Measurements from ENCODE around the gene ACACB.

Gene ACACB

DNA sequence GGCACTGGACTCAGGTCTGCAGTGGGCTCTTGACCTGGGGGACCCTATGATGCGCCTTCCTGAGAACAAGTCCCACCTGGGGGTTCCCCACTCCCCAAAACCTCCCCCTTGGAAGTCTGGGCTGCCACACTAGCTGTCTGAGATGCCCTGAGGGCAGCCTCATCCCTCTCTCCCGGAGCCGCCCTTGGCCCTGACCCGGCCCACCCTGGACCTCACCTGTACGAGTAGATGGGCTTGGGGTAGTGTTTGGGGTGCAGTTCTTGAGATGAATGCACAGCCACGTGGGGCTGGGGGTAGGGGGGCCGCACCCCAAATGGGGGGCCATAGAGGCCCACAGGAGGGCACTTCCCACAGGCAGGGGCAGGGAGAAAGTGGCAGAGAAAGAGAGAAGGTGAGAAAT lies 170.8 kb downstream of the ACACB start:
- no peak for DNase-seq

DNA sequence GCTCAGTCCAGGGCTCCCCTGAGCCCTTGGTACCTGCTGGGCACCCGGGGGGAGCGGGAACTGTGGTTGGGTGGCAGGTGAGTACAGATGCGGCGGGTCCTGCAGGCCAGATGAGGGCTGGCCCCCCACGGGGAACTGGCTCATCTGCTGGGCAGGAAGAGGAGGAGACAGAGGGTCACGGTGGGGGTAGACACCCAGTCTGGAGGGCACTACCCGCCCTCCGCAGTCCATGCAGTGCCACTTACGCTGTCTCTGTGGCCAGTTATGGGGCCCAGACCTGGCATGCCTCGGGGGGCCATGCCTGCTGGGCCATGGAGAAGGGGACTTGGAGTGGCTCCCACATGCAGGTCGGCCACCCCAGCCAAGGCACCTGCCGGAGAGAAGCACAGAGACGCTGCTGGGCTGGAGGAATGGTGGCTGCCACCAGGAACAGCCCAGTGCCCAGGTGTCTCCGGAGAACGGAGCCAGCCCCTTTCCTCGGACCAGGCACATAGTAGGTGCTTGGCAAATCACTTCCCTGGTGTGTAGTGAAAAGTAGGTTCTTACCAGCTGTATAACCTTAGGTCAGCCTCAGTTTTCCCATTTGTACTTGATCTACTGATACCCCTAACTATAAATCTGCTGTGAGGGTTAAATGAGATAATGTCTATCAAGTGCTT lies 171.6 kb downstream of the ACACB start:
- no peak for DNase-seq

DNA sequence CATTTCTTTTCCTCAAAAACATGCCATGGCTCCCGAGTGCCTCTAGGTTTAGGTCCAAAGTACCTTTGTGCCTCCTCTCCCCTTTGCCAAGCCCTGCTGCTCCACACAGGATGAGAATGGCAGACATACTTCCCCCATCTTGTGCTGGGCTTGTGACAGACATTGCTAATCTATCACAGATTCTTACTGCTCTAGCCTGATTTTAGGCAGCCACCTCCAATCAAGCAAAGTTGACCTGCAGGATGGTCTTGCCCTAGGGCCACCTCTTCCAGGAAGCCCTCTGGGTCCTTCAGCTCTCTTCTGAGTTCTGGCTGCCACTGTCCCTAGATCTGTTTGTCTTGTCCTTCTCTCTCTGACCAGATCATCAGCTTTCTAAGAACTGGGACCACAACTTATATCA lies 172.2 kb downstream of the ACACB start:
- no peak for DNase-seq

DNA sequence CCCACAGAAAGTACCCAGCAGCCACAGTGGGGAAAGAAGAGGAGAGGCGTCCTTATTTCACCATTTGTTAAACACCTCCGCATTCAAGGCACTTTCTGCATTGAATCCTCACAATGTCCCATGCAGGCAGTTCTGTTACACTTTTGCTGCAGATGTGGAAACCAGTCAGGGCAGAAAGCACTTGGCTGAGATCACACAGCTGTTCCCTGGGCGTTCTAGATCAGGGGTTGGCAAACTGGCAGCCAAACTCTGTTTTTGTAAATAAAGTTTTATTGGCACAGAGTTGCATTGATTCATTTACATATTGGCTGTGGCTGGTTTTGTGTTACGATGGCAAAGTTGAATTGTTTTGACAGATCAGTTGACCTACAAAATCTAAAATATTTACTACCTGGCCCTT lies 172.6 kb downstream of the ACACB start:
- DNase-seq = no peak

DNA sequence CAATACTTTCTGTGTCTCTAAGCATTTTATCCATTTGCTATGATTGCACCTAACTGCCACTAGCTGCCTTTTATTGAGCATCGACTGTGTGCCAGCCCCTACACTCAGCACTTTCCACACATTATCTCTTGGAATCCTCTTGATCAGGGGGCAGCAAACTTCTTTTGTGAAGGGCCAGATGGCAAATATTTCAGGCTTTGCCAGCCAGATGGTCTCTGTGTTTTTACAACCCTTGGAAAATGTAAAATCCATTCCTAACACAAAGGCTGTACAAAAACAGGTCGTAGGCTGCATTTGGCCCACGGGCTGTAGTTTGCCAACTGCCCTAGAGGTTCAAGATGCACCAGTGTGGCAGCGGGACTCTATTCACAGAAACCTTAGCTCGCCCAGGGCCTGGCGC lies 173.2 kb downstream of the ACACB start:
- DNase-seq = no peak

DNA sequence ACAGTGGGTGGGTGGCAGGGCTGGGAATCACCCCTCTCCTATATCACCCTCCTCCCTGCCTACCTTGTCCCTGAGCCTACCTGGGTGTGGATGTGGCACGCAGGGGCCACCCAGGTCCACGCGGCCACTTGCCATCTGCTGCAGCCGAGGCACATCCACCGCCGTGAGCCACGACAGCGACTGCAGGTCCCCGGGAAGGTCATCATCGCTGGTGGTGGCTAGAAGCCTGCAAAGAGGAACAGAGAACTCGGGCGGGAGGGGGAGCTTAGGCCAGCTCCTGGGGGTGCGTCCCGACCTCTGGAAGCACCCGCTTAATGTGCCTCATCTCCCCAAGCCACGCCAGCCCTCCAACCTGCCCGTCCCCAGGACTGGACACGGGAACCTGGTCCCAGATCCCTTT lies 173.7 kb downstream of the ACACB start:
- DNase-seq = no peak

DNA sequence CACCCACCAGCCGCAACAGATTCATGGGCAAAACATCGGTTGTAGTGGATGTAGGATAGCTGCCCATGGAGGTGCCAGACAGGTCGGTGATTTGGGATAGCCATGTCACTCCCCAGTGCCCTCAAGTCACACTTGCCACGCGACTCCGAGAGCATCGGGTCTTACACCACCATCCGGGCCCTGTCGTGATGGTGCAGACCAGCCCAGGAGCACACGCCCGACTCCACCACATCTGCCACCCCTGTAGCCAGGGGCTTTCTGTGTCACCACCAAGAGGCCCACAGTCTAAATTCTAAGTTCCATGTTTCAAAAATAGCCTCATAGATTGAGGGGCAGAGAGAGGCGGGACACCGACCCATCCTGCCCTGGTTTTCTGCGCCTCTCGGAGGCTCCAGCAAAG lies 174.7 kb downstream of the ACACB start:
- no peak for DNase-seq

DNA sequence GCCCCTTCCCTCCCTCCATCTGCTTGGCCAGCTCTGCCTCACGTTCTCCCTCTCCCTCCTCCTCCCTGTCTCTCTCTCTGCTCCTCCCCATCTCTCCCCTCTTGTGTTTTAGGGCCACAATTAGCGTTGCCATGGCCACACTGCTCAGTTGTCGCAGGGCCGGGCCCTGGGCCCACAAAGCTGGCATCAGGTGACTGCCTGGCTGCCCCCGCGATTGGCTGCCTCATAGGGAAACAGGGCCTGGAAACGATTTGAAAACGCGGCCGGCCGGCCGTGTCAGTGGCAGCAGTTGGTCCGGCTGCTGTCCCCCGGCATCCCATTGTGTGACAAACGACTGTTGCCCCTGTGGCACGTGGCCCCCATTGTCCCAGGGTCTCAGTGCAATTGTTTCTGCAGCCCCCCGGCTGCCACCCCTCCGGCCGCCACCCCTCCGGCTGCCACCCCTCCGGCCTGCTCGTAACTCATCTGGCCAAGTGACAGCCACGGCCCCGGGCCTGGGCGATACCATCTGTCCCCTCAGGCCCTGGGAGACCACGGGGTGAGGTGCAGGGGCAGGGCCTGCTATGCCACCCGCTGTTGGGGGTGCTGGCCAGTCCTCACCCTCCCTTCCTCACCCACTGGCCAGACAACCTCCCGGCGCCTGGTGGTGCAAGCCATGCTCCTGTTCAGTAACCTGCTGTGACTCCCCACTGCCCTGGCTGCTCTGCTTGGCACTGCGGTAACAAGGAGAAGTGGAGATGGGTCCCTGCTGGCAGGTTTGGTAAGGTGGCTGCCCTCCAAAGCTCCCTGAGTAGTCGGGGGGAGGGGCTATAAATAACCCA lies 175.3 kb downstream of the ACACB start:
- DNase-seq = peak; percentile 93

DNA sequence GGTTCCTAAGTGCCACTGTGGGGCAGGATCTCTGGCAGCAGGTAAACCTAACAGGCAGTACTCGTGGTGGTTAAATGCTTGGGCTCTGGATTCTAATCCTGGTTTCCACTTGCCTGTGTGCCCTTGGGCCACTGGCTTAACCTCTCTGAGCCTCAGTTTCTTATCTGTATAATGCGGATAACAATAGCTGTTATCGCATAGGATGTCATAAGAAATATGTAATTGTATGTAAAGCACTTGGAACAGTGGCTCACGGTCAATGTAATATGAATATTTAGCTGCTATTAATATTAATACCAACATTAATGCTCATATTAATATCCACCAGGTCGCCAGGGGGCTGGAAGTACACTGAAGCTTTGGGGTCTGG lies 175.9 kb downstream of the ACACB start:
- no peak for DNase-seq

DNA sequence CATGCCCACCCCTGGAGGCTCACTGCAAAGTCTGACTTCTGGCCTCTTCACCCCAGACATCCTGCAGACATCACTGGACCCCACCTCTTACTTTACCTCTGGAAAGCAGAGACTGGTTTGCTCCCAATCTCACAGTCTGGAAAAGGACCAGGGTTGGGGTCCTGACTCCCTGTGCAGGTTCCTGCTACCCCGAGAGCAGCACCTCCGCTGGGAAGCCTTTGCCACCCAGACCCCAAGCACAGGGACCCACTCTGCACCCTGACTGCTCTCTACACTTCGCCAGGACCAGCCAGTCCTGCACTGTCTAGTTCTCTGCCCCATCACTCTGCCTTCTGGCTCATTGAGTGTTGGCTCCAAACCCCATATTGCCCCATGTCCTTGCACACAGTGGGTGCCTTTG lies 176.7 kb downstream of the ACACB start:
- no peak for DNase-seq

DNA sequence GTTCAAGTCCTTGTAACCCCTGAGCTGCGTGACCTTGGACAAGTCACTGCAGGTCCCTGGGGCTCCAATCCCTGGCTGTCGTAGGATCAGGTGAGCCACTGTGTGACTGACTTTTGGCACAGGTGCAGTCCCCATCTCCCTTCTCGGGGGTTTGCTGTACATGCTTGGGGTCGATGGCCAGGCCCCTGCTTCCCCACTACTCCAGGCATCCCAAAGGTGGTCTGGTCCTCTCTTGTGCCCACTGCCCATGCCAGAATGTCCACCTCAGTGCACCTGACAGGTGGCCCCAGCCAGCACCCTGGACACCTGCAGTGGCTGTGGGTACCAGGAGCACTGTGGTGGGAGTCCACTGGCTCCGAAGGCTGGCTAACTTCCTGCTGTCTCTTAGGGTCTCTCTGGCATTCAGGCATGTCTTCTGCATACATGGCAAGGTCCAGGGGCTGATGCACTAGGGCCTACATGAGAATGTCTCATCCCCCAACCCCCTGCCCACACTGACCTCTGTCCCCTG lies 178.0 kb downstream of the ACACB start:
- DNase-seq = no peak

DNA sequence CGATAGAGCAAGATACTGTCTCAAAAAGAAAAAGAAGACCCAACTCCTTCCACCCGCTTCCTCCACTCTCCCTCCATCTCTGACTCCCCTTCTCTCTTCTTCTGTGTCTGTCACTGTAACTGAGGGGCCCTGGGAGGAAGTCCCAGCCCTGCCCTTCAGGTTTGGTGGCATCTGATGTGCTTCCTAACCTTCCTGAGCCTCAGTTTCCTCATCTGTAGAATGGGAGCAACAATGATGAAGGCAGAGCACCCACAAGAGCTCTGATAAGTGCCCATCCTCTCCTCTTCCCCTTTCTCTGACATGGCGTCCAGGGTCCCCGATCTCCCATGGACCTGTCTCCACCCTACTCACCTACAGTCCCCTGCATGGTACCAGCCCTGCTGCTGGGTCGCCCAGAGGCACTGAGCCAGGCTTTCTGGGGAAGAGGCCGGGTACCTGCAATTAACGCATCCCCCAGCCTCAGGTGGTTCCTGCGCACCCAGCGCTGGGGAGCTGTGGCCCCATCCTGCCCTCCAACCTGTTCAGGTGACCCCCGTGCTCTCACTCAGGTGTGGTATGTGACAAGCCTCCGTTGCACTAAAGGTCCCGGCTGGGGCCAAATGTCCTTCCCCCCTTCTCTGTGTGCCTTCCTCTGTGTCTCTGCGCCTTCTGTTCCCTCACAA lies 179.5 kb downstream of the ACACB start:
- no peak for DNase-seq

DNA sequence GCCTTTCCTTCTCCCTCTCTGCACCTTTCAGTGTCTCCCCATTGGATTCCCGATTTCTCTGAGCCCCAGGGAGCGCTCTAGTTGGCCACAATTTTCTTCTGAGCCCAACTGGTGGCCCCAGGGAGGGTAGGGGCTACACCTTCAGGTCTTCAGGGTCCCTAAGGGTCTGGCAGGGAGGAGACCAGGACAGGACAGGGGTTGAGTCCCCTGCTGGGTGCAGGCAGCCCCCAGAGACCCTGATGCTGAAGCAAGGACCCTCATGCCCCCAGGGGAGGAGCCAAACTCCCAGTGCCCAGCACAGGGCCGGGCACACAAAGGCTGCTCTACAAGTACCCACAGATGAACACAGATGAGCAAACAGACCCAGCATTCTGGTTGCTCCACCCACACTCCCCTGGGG lies 180.0 kb downstream of the ACACB start:
- no peak for DNase-seq

DNA sequence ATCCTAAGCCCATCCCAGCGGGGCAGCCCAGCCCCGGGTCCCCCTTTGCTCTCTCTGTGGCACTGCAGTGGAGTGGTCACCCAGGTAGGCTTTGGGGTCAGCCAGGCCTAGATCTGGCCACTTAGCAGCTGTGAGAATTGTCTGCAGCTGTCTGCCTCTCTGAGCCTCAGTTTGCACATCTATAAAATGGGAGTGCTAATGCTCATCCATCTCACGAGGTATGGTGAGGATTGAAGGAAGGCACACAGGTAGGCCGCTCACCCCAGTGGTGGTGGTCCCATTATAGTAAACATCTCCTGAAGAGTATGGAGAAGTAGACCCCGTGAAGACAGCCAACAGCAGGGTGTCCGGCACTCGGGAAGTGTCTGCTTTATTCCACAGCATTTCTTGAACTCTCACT lies 183.5 kb downstream of the ACACB start:
- DNase-seq = no peak

DNA sequence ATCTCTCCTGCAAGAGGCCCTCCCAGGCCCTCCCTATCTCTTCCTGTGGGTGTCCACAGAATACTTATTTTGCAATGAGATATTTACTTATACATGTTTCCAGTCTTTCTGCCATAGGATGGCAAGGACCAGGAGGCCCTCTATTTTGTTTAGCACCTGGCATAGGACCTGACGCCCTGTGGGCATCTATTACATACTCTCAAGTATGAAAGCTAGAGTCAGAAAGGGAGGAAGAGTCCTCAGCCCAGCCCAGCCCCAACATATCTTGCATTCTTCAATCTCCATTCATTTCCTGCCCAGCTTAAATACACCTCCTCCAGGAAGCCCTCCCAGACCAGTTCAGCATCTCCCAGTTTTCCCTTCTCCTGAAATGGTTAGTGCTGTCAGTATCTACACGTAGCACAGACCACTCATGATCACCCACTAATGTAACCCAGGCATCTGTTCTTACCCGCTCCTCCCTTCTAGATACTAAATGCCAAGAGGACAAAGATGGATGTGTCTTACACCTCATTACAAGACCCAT lies 185.3 kb downstream of the ACACB start:
- no peak for DNase-seq

DNA sequence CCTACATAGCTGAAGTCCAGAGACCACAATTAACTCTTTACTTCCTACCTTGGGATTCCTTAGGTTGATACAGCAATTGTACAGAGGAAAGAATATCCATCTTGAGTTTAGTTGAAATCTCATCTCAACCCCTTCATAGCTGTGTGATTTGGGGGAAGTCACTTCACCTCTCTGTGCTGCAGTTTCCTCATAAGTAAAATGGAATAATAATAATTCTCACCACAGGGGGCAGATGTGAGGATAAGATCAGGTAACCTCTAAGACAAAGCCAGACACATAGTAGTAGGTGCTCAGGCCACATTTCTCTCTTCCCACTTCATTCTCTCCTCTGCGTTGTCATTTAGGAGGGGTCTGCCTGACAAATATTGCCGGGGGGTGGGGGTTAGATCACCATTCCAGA lies 186.0 kb downstream of the ACACB start:
- DNase-seq = no peak

DNA sequence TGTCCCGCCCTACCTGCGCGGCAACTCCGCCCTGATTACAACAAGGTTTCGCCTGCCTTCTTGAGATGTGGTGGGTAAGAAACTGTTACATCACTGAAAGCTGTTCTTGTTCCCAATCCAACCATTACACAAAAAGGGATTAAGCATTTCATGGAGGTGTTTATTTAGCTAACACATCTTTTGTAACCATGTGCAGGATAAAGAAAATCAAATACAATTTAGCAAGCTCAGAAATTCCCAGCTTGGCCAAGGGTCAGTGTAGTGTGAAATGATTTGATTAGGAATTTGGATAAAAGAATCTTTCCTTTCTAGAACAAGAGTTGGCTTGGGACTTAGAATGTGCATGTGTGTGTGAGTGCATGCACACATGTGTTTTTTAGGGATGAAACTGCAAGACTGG lies 186.4 kb downstream of the ACACB start:
- DNase-seq = no peak

DNA sequence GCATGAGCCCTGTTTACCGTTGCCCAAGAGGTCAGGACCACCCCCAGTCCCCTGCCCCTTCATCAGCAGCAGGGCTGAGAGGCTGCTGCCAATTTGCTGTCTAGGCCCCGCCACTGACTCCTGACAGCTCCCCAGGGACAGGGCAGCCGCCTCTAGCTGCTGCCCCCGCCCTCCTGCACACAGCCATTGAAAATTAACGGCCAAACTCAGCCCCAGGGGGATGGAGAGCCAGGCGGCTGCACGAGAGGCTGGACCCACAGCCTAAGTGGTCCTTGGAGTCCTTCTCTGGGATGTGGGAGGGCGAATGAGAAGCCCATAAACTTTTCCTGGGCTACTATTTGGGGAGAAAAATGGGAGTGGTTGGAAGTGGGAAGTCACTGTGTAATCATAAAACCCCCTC lies 188.1 kb downstream of the ACACB start:
- peak; percentile 61 for DNase-seq

DNA sequence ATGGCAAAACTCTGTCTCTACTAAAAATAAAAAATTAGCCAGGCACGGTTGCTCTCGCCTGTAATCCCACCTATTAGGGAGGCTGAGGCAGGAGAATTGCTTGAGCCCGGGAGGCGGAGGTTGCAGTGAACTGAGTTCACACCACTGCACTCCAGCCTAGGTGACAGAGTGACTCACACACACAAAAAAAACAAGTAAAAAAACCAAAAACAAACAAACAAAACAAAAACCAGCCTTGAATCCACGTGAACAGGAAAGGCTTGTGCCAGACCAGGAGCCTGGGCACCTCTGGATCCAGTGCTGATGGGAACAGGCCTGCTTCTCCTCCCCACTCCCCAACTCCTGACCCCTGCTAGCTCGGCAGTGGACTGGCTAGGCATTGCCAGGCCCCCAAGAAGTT lies 189.2 kb downstream of the ACACB start:
- DNase-seq = no peak

DNA sequence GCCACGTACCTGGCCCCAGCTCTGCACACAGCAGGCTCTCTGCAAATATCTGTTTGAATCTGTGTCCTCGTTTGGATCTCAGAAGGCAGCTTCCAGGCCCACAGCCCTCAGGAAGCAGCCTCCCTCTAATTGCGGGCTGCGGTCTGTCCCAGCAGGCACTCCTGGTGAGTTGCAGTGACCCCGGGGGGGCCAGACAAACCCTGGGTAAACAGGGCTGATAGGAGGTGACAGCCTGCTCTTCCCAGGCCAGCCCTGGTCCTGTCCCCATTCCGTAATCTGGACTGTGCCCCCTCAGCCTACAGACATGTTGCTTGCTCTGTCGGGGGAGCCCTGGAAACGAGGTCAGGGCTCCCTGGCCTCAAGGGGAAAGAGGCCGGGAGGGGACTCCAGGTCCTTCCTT lies 190.7 kb downstream of the ACACB start:
- DNase-seq = peak; percentile 67

DNA sequence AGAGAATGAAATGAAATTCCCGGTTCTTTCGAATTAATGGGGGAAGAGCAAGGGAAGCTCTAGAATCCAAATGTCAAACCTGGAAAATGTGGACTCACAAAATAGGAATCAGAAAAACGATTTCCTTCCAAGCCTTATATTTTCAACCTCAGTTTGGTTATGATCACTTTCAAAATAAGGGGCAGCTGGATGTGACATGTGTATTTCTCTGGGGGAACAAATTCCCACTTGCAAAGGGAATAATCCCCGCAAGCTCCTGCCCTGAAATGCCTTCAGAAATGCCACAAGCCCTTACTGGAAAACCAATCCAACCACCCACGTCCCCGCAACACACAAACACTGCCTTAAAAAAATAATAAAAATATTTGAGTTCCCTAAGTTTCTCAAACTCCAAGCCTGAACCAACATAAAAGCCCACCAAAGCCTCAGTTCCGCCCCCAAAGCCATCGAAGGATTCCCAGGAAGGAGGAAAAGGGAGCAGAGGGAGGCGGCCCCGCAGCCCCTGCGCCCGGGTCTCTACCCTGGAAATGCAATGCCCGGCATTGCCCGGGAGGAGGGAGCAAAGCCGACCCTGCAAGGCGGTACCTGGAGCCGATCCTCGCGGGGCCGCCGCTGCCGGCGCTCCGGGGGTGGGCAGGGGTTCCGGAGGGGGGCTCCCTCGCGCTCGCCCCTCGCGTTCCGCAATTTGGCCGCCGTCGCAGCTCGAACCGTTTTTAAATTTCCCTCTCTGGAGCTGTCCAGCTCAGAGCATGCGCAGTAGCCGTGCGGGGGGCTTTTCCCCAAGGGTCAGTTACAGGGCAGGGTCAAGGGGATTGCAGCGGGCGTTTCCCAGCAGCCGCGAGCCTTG lies 192.4 kb downstream of the ACACB start, which contains the start of gene FOXN4:
Gene FOXN4 (minus strand): TSS at position 751 of the 847 bp plus-strand sequence. CDS start 963 bp downstream, outside the sequence.
- DNase-seq = peak; percentile 75

DNA sequence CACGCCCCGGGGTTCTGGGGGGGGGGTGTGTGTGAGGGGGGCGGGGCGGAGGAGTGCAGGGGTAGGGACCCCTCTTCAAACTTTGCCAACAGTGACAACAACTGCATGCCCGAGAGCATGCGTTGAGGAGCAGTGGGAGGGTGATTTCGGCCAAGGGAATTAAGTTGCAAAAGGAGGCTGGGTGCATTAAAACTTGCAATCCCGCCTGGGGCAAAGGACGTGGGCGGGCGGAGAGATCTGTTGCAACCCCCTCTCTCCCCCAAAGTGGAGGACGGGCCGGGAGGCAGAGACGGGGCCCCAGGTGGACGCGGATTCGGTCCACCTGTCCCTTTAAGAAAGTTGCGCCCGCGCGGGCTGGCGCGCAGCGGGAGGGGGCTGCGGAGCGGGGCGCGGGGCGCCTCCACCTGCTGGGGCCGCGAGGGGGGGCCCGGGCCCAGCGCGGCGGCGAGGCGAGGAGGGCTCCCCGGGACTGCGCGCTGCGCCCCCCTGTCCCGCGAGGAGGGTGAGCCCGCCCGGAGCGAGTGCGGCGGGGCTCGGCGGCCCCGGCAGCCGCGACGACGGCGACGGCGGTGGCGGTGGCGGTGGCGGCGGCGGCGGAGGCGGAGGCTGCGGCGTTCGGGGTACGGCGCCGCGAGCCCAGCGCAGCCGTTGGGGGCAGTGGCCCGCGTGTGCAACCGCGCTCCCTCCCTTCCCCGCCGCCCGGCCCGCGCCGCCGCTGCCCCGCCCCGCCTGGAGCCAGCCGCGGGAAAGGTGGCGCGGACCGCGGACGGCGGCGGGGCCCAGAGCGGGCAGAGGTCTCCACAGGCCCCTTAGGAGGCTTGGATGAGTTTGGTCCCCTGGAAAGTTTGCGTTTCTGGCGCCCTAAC lies 193.2 kb downstream of the ACACB start:
- peak; percentile 80 for DNase-seq

Data from retina (tissue), 1 donor.